ENCODE results near the gene LTBP3.
A peak's percentile ranks its signal among the peaks of the same experiment; 100 is the strongest.

LTBP3 gene

GRCh38 chr11:65558930-65559509 lies 861 bp upstream of the LTBP3 start:
- Histone ChIP-seq H3K27ac (ENCODE audit: low read depth, low read length) (peak overlapping the region; percentile 37), H3K18ac (ENCODE audit: low read length) (peak overlapping the region; percentile 78), H3K14ac (ENCODE audit: low read length) (peak overlapping the region; percentile 80), H4K12ac (ENCODE audit: low read depth, low read length) (peak overlapping the region; percentile 57), H2BK5ac (ENCODE audit: low read depth, low read length, poor library complexity) (peak overlapping the region; percentile 38), H3K4ac (ENCODE audit: low read depth, low read length) (peak overlapping the region; percentile 14), H3K9me3 (ENCODE audit: insufficient read depth, low read depth, low read length) (no peaks in the 10 kb centered on the region), H2BK120ac (ENCODE audit: insufficient read depth, low read length, poor library complexity) (peak overlapping the region; percentile 67), H2AK5ac (ENCODE audit: low read length) (peak overlapping the region; percentile 33), H3K23ac (ENCODE audit: low read length) (no peak overlapping the region), H4K8ac (ENCODE audit: low read depth, low read length) (peak overlapping the region; percentile 92), H3K79me1 (ENCODE audit: low read length) (peaks cover 27% of the 10 kb centered on the region), H3K79me2 (ENCODE audit: control insufficient read depth, insufficient read depth, low read length, poor library complexity) (peaks cover 6% of the 10 kb centered on the region), H3K4me1 (ENCODE audit: control insufficient read depth in 1 of 2, insufficient read depth in 2 of 2, low read length in 2 of 2) (peaks cover 37 to 45% of the 10 kb centered on the region in 2 experiments), H3K4me2 (ENCODE audit: low read length) (peak overlapping the region; percentile 46), H3K9ac (ENCODE audit: low read length) (no peak overlapping the region), H2AFZ (ENCODE audit: insufficient read depth, low read length, poor library complexity) (peak overlapping the region; percentile 75), H4K91ac (ENCODE audit: low read depth, low read length) (peak overlapping the region; percentile 93), H2BK12ac (ENCODE audit: low read length) (peak overlapping the region; percentile 20), H3K27me3 (ENCODE audit: insufficient read depth, low read length) (no peaks in the 10 kb centered on the region), H3K4me3 (ENCODE audit: low read depth, low read length) (no peak overlapping the region), H3K36me3 (ENCODE audit: control insufficient read depth in 1 of 2, insufficient read depth in 2 of 2, low read length in 2 of 2) (no peaks in the 10 kb centered on the region)
- DNase-seq = no peak
- no CpG with 5 or more reads among the region's 19 CpGs for WGBS (ENCODE audit: extremely low coverage, insufficient coverage, insufficient read length)

GRCh38 chr11:65557280-65558001 lies 718 bp downstream of the LTBP3 start:
- peaks cover 40 to 50% of the 10 kb centered on the region in 2 experiments for H3K4me1 ChIP-seq (ENCODE audit: control insufficient read depth in 1 of 2, insufficient read depth in 2 of 2, low read length in 2 of 2)
- H3K79me1 ChIP-seq (ENCODE audit: low read length) = peaks cover 30% of the 10 kb centered on the region
- no peak overlapping the region for H3K4me3 ChIP-seq (ENCODE audit: low read depth, low read length)
- no peaks in the 10 kb centered on the region for H3K36me3 ChIP-seq (ENCODE audit: control insufficient read depth in 1 of 2, insufficient read depth in 2 of 2, low read length in 2 of 2)
- H3K4me2 ChIP-seq (ENCODE audit: low read length) = peak overlapping the region; percentile 62
- H4K12ac ChIP-seq (ENCODE audit: low read depth, low read length) = peak overlapping the region; percentile 31
- no peak overlapping the region for H3K23ac ChIP-seq (ENCODE audit: low read length)
- no peak overlapping the region for H3K9ac ChIP-seq (ENCODE audit: low read length)
- H3K18ac ChIP-seq (ENCODE audit: low read length) = peak overlapping the region; percentile 48
- peak overlapping the region; percentile 73 for H3K27ac ChIP-seq (ENCODE audit: low read depth, low read length)
- H2BK12ac ChIP-seq (ENCODE audit: low read length) = peak overlapping the region; percentile 56
- H2AK5ac ChIP-seq (ENCODE audit: low read length) = peak overlapping the region; percentile 66
- peak overlapping the region; percentile 74 for H3K14ac ChIP-seq (ENCODE audit: low read length)
- H2BK5ac ChIP-seq (ENCODE audit: low read depth, low read length, poor library complexity) = no peak overlapping the region
- H3K4ac ChIP-seq (ENCODE audit: low read depth, low read length) = peak overlapping the region; percentile 28
- H2AFZ ChIP-seq (ENCODE audit: insufficient read depth, low read length, poor library complexity) = peak overlapping the region; percentile 23
- H3K79me2 ChIP-seq (ENCODE audit: control insufficient read depth, insufficient read depth, low read length, poor library complexity) = peaks cover 6% of the 10 kb centered on the region
- no CpG with 5 or more reads among the region's 47 CpGs for WGBS (ENCODE audit: extremely low coverage, insufficient coverage, insufficient read length)
- no peaks in the 10 kb centered on the region for H3K9me3 ChIP-seq (ENCODE audit: insufficient read depth, low read depth, low read length)
- H4K91ac ChIP-seq (ENCODE audit: low read depth, low read length) = peak overlapping the region; percentile 87
- DNase-seq = no peak
- peak overlapping the region; percentile 82 for H4K8ac ChIP-seq (ENCODE audit: low read depth, low read length)
- peak overlapping the region; percentile 4 for H2BK120ac ChIP-seq (ENCODE audit: insufficient read depth, low read length, poor library complexity)
- no peaks in the 10 kb centered on the region for H3K27me3 ChIP-seq (ENCODE audit: insufficient read depth, low read length)

GRCh38 chr11:65556470-65557279 lies 1.5 kb downstream of the LTBP3 start:
- no peak overlapping the region for H3K14ac ChIP-seq (ENCODE audit: low read length)
- peaks cover 30% of the 10 kb centered on the region for H3K79me1 ChIP-seq (ENCODE audit: low read length)
- no peak overlapping the region for H2AK5ac ChIP-seq (ENCODE audit: low read length)
- H4K91ac ChIP-seq (ENCODE audit: low read depth, low read length) = peak overlapping the region; percentile 87
- no peak overlapping the region for H4K8ac ChIP-seq (ENCODE audit: low read depth, low read length)
- H3K4me1 ChIP-seq (ENCODE audit: control insufficient read depth in 1 of 2, insufficient read depth in 2 of 2, low read length in 2 of 2) = peaks cover 40 to 50% of the 10 kb centered on the region in 2 experiments
- no peak overlapping the region for H2BK12ac ChIP-seq (ENCODE audit: low read length)
- WGBS (ENCODE audit: extremely low coverage, insufficient coverage, insufficient read length) = no CpG with 5 or more reads among the region's 12 CpGs
- no peaks in the 10 kb centered on the region for H3K36me3 ChIP-seq (ENCODE audit: control insufficient read depth in 1 of 2, insufficient read depth in 2 of 2, low read length in 2 of 2)
- H3K27me3 ChIP-seq (ENCODE audit: insufficient read depth, low read length) = no peaks in the 10 kb centered on the region
- peaks cover 6% of the 10 kb centered on the region for H3K79me2 ChIP-seq (ENCODE audit: control insufficient read depth, insufficient read depth, low read length, poor library complexity)
- H4K12ac ChIP-seq (ENCODE audit: low read depth, low read length) = no peak overlapping the region
- no peak overlapping the region for H2BK5ac ChIP-seq (ENCODE audit: low read depth, low read length, poor library complexity)
- peak in 1 of 2 donors; percentile 36 for DNase-seq
- H3K4ac ChIP-seq (ENCODE audit: low read depth, low read length) = no peak overlapping the region
- peak overlapping the region; percentile 4 for H2BK120ac ChIP-seq (ENCODE audit: insufficient read depth, low read length, poor library complexity)
- peak overlapping the region; percentile 62 for H3K4me2 ChIP-seq (ENCODE audit: low read length)
- no peak overlapping the region for H2AFZ ChIP-seq (ENCODE audit: insufficient read depth, low read length, poor library complexity)
- no peak overlapping the region for H3K27ac ChIP-seq (ENCODE audit: low read depth, low read length)
- no peak overlapping the region for H3K23ac ChIP-seq (ENCODE audit: low read length)
- no peak overlapping the region for H3K18ac ChIP-seq (ENCODE audit: low read length)
- H3K9ac ChIP-seq (ENCODE audit: low read length) = no peak overlapping the region
- no peaks in the 10 kb centered on the region for H3K9me3 ChIP-seq (ENCODE audit: insufficient read depth, low read depth, low read length)
- H3K4me3 ChIP-seq (ENCODE audit: low read depth, low read length) = no peak overlapping the region

DNA sequence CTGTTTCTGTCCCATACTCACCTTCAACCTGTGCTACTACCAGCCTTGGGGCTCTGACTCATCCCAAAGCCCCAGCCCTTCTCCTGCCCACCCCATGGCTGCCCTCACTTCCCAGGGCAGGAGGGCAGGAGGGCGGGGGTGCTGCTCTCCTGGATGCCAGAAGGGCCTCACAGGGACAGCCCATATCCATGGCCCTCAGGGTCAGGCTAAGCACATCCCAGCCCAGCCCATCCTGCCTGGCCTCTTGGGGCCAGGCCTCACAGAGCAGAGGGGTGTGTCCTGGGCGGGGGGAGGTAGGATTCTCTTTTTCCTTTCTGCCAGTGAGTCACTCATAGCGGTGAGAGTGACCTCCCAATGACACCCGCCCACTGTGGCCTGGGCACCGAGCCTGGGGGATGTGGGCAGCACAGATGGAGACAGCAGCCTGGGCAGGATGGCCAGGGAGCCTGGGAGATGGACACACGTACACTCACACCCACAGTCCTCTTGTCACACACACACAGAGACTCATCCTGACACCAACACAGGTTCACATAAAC lies 2.4 kb downstream of the LTBP3 start:
- no peak overlapping the region for H3K18ac ChIP-seq (ENCODE audit: low read length)
- no peak overlapping the region for H4K12ac ChIP-seq (ENCODE audit: low read depth, low read length)
- no peak overlapping the region for H3K4me3 ChIP-seq (ENCODE audit: low read depth, low read length)
- no peak overlapping the region for H2BK120ac ChIP-seq (ENCODE audit: insufficient read depth, low read length, poor library complexity)
- DNase-seq = peak; percentile 65 to 70
- peaks cover 27% of the 10 kb centered on the region for H3K79me1 ChIP-seq (ENCODE audit: low read length)
- H3K4me2 ChIP-seq (ENCODE audit: low read length) = no peak overlapping the region
- H3K14ac ChIP-seq (ENCODE audit: low read length) = no peak overlapping the region
- no peak overlapping the region for H3K23ac ChIP-seq (ENCODE audit: low read length)
- H3K9me3 ChIP-seq (ENCODE audit: insufficient read depth, low read depth, low read length) = no peaks in the 10 kb centered on the region
- peak overlapping the region; percentile 15 for H4K91ac ChIP-seq (ENCODE audit: low read depth, low read length)
- no peaks in the 10 kb centered on the region for H3K27me3 ChIP-seq (ENCODE audit: insufficient read depth, low read length)
- H3K79me2 ChIP-seq (ENCODE audit: control insufficient read depth, insufficient read depth, low read length, poor library complexity) = peaks cover 6% of the 10 kb centered on the region
- no peak overlapping the region for H2AFZ ChIP-seq (ENCODE audit: insufficient read depth, low read length, poor library complexity)
- H3K27ac ChIP-seq (ENCODE audit: low read depth, low read length) = no peak overlapping the region
- no peak overlapping the region for H4K8ac ChIP-seq (ENCODE audit: low read depth, low read length)
- WGBS (ENCODE audit: extremely low coverage, insufficient coverage, insufficient read length) = no CpG with 5 or more reads among the region's 6 CpGs
- H3K36me3 ChIP-seq (ENCODE audit: control insufficient read depth in 1 of 2, insufficient read depth in 2 of 2, low read length in 2 of 2) = no peaks in the 10 kb centered on the region
- H2BK5ac ChIP-seq (ENCODE audit: low read depth, low read length, poor library complexity) = no peak overlapping the region
- no peak overlapping the region for H3K9ac ChIP-seq (ENCODE audit: low read length)
- peaks cover 39 to 50% of the 10 kb centered on the region in 2 experiments for H3K4me1 ChIP-seq (ENCODE audit: control insufficient read depth in 1 of 2, insufficient read depth in 2 of 2, low read length in 2 of 2)
- no peak overlapping the region for H2BK12ac ChIP-seq (ENCODE audit: low read length)
- H2AK5ac ChIP-seq (ENCODE audit: low read length) = peak overlapping the region; percentile 35
- no peak overlapping the region for H3K4ac ChIP-seq (ENCODE audit: low read depth, low read length)

Data from trophoblast cell (in vitro differentiated cells and primary cell).